Subcutaneous adipose tissue (tissue), 4 donors: ENCODE measurements around the gene GPC5. TPM values are rescaled to one million over a fixed set of nuclear protein-coding genes. Genes with fewer than 3 reads are reported as not detected.

ENCODE experiments used
- total RNA-seq, 4 donors: library from RNA; depleted of rRNA; stranded (reverse); fragments of >200 nt; gene quantifications; one replicate each; pipeline ENCODE4 v1.1.0, GENCODE V29; 2016
- TF ChIP-seq, protein P1 (sequence below): fragments of 450-650 bp; IDR thresholded peaks from one replicate; pipeline ENCODE4 v1.5.1; 2016; ENCODE audit warnings: low read depth, mild to moderate bottlenecking, control low read depth, antibody characterized with exemption, moderate library complexity

Gene GPC5
- total RNA-seq, 4 donors from 2014 or later: 0.16 to 0.44 TPM; not detected in 2

DNA sequence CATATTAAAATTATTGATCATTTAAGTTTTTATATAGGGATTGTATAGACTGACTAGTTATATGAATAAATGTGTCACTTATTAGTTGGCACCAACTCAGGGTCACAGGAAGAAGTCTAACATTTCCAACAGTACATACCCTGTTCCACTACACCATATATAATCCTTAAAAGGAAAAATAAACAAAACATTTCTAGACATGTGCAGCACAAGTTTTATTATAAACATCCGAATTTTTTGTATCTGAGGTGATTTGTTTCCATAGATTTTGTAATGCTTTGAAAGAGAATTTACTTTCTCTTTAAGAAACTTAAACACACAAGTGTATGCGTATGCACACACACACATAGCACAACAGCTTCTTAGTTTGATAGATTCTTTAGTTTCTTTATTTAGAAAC, 1409.5 kb downstream of the GPC5 start:
- TF ChIP-seq, protein P1, sequence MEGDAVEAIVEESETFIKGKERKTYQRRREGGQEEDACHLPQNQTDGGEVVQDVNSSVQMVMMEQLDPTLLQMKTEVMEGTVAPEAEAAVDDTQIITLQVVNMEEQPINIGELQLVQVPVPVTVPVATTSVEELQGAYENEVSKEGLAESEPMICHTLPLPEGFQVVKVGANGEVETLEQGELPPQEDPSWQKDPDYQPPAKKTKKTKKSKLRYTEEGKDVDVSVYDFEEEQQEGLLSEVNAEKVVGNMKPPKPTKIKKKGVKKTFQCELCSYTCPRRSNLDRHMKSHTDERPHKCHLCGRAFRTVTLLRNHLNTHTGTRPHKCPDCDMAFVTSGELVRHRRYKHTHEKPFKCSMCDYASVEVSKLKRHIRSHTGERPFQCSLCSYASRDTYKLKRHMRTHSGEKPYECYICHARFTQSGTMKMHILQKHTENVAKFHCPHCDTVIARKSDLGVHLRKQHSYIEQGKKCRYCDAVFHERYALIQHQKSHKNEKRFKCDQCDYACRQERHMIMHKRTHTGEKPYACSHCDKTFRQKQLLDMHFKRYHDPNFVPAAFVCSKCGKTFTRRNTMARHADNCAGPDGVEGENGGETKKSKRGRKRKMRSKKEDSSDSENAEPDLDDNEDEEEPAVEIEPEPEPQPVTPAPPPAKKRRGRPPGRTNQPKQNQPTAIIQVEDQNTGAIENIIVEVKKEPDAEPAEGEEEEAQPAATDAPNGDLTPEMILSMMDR: no peak

DNA sequence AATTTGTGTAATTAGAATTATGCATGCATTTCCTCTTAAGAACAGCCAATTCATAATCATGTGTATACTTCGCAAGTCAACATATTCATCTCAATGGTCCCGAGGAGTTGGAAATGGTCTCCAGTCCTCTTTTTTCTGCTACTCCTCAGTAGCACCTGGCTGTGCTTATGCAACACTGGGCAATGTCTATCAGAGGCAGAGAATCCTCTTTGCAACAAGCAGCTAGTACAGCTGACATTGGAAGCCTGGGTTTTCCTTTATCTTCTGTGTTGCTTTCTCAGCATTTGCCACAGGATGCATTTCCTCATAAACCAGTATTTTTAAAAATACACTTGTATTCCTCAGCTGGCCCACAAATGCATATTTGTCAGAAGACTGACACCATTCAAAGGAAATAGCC, 1422.9 kb downstream of the GPC5 start:
- TF ChIP-seq, protein P1: no peak

DNA sequence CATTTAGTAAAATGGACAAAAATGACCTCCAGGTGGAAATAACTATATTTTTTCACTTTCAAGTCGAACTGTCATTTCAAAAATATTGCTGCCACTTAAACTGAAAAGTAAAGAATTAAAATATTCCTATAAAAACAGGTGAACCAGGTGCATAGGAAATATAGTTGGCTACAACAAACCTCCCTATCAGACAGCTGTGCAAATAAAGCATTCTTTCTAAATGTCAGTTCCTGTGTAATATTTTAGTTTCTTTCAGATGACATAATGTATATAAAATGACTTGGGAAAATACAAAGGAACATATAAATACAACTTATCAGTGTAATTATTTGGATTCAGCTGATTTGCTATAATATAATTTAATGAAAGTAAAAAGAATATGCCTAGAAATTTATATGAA, 1424.6 kb downstream of the GPC5 start:
- TF ChIP-seq, protein P1: no peak

DNA sequence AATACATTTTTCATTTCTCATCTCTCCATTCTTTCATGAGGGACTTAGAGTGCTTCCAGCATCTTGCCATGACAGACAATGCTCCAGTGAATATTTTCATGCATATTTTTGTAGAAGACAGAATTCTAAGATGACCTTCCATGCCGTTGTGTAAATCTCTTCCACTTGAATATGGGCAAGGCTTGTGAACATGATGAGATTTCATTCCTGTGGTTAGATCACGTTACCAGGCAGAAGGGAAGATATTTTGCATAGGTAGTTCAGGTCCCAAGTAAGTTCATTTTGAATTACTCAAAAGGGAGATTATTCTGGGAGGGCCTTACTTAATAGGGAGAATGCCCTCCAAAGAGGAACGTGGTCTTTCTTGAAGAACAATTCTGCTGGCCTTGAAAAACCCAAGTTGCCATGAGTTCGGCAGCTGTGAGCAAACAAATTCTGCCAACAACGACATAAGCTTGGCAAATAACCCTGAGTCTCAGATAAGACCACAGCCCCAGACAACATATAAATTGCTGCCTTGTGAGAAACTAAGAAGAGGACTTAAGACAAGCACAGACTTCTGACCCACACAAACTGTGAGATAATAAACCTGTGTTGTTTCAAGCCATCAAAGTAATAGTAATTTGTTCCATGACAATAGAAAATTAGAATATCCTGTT, 1427.6 kb downstream of the GPC5 start:
- TF ChIP-seq, protein P1: no peak

DNA sequence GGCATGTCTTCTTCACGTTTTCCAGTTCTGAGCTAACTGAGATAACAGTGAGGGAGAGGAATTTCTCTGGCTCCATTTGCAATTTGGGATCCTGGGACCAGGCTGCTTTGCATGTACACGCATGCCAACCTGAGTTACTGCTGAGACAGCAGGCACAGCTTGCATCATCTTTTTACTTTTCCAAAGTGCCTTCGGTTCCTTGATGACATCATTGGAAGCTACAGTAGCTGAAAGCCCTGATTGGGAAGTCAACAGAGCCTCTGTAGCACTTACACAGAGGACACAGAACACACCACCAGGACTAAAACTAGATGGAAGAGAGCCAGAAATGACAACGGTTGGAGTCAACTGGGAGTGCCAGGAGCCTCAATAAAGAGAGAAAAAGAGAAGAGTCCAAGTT, 1429.1 kb downstream of the GPC5 start:
- TF ChIP-seq, protein P1: no peak

DNA sequence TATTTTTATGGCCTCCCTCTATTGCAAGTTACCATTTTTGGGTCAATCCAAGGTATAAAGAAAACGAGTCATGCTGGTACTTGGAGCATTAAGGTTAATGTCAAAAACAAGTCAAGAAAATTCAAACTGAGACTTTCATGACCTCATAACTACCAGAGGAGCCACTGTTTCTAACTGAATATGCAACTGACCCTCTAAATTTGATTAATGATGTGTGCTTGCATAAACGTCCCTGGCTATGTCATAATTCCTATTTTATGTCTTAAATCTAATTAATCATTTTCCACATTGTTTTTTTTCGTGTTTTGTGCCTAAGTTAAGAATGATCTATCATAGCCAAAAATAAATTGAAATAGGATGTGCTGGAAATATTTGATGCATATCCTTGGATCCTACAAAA, 1431.5 kb downstream of the GPC5 start:
- TF ChIP-seq, protein P1: no peak

DNA sequence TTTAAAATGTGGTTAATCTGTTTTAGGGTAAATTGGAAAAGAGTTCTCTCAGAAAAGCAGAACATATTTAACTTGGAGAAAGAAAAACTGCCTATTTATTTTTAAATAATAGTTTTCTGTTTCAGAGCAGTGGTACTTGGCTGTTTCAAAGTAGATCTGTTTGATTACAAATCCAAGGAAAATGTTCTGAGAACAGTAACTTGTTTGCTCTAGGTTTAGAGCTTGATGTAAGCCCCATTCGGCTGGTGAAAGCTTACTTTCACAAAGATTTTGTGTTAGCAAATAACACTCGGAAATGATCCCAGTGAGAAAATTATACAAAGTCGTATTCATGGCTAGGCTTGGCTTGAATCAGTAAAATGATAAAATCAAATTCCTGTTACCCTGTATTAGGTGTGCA, 1432.4 kb downstream of the GPC5 start:
- TF ChIP-seq, protein P1: no peak
